Middle frontal gyrus (tissue), 1 donor: ENCODE data around the gene DRG1.
"Not testable (repeated sequence)": the region's sequence is repeated elsewhere in the genome, so short reads cannot be mapped to it uniquely, and the experiment has no call there.

Experiments used
- DNase-seq: peaks from one replicate; pipeline ENCODE4 v3.0.0-alpha.2; 2015; ENCODE audit warnings: low spot score; ENCODE audit errors: extremely low spot score

Gene DRG1, protein sequence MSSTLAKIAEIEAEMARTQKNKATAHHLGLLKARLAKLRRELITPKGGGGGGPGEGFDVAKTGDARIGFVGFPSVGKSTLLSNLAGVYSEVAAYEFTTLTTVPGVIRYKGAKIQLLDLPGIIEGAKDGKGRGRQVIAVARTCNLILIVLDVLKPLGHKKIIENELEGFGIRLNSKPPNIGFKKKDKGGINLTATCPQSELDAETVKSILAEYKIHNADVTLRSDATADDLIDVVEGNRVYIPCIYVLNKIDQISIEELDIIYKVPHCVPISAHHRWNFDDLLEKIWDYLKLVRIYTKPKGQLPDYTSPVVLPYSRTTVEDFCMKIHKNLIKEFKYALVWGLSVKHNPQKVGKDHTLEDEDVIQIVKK

GRCh38 chr22:31399211-31400022 is at the start of gene DRG1:
DRG1 (plus strand) TSS chr22:31399604; CDS start chr22:31399684, 80 bp downstream.
- DNase-seq: peak; percentile 96

DNA sequence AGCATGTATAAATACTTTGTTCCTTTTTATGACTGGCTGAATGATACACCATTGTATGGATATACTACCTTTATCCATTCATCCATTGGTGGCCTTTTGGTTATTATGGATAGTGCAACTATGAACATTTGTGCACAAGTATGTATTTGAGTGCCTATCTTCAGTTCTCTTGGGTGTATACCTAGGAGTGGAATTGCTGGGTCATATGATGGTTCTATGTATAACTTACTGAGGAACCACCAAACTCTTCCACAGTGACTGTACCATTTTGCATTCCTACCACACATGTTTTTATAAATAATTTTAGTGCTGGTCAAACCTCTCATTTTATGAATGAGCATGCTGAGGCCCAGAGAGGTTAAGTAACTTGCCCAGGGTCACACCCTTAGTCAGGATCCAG is 49.4 kb upstream of the DRG1 start:
- DNase-seq: no peak

- no peak for DNase-seq
These were observed 49.0 kb upstream of the DRG1 start for GRCh38 chr22:31350410-31350863.

GRCh38 chr22:31354515-31354914 is 44.9 kb upstream of the DRG1 start:
- no peak for DNase-seq

DNA sequence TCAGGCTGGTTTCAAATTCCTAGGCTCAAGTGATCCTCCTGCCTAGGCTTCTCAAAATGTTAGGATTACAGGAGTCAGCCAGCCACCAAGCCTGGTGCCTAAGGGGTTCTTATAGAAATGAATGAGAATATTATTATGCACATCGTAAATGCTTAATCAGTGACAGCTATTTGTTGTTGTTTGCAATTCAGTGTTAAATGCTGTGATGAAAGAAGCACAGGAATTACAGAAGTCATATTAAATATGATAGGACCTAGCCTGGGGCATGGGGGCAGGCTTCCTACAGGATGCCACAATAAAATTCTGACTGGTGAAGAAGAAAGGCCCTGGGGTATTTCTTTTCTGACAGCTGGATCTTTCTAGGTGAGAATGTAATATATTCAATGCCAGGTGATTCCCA is 39.4 kb upstream of the DRG1 start:
- DNase-seq: no peak

GRCh38 chr22:31361743-31362142 is 37.7 kb upstream of the DRG1 start:
- DNase-seq: no peak

DNA sequence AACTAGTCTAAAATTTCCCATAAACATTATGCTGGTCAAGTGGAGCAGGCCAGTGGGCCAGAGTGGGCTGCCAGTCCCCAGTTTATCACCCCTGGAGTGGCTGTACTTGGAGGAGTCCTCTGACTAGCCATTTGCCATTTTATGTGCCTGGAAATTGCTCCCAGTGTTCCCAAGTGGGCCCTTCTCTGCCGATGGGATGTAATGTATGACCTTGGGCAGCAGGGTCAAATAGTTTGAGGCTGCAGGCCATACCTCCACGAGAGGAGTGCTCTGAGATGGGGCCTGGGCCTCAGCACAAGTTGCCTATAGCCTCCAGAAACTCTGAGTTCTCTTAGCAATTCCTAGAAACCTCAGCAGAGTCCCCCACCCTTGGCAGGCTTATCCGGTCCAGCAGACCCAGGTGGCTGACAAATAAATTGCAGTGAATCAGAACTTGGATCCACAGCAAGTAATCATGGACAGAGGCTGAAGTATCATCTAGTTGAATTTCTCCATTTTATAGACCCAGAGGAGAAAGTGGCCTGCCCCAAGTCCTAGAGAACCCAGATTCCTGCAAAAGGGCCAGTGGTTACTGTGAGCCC is 35.4 kb upstream of the DRG1 start:
- DNase-seq: no peak

DNA sequence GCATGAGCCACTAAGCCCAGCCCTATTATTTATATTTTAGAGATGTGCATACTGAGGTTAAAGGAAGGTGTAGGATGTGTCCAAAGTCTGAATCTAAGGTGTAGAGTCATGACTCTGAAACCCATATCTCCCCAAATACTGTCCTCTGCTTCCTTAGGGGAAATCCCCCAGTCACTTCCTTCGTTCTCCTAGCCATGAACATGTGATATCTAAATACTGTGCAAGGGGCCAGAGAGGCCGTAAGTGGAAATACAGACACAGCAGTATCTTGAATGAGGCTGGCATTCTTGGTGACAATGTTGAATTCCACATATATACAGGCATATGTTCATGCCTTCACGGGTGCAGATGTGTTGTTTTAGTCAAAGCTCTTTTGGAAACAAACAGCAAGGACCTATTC is 32.0 kb upstream of the DRG1 start:
- no peak for DNase-seq

DNA sequence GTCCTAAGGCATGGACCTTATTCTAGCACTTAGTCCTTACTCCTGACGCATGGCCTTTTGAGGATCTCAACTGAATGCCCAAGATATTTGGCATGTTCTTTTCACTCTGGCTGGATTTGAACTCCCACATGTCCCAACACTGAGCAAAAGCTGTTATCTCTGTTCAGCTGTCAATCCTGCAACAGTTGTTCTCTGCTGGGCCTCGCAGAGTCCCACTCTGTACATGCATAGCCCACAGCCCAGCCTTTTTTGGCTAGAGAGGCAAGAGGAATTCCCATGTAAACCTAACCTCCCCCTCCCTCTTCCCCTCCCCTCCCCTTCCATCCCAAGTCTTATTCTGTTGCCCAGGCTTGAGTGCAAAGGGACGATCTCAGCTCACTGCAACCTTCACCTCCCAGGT is 21.8 kb upstream of the DRG1 start:
- DNase-seq: no peak

DNA sequence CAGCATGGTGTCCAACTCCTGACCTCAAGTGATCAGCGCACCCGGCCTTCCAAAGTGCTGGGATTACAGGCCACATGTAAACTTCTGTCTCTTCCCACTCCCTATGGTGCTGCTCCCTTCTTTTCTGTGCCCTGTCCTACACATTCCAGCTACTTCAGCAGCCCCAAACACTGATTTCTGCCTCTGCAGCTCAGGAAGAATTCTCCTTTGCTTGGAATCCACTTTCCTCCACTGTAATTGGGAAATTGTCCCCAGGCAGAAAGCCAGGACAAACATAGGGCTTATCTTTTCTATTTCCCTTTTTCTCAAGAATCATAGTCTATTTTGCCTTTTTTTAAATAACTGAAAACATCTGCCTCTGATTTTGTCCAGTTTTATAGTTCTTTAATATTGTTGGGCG is 21.3 kb upstream of the DRG1 start:
- no peak for DNase-seq

DNA sequence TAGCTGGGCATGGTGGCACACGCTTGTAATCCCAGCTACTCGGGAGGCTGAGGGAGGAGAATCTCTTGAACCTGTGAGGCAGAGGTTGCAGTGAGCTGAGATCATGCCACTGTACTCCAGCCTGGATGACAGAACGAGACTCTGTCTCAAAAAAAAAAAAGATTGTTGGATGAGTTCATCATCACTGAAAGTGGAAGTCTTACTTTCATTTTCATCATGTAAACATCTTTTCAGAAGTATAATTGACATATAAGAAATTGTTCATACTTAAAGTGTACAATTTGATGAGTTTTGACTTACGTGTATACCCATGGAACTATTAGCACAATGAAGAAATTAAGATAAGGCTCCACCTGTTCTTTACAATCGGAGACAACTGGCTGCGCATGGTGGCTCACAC is 20.8 kb upstream of the DRG1 start:
- DNase-seq: not testable (repeated sequence)

GRCh38 chr22:31393893-31394292 is 5.5 kb upstream of the DRG1 start:
- DNase-seq: no peak

GRCh38 chr22:31394326-31394725 is 5.1 kb upstream of the DRG1 start:
- DNase-seq: no peak

DNA sequence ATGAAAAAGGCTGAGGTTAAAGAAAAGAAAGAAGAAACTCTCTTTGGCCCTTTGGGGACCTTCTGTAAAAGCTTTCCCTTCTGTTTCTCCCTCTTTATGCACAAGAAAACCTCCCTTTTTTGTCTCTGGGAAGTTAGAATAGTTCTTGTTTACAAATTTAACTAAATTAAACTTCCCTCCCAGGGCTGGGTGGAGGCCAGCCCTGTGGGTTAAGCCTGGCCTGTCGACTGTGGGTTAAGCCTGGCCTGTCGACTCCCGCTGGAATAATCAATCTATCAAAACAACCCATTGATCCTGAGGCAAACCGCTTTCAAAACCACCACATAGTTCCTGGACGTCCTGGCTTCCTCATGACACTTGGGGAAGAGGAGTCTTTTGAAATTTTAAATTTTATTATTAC is 1.2 kb upstream of the DRG1 start:
- no peak for DNase-seq

DNA sequence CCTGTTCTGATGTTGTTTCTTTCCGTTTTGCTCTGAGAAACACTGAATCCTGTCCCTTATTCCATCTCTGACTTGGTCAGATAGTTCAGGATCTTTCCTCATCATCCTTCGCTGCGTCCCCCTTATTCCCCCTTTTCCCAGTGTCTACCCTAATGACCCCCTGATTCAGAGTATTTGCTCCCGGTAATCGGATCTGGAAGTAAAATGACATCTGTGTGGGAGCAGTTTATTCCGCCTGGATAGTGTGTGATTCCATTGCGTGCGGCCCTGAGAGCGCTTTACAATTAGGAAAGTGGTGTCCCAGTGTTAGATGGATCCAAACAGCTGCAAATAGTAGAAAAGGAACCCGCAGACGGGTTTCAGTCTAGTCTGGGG is 606 bp downstream of the DRG1 start:
- no peak for DNase-seq

GRCh38 chr22:31402350-31402749 is 2.9 kb downstream of the DRG1 start:
- DNase-seq: not testable (repeated sequence)

DNA sequence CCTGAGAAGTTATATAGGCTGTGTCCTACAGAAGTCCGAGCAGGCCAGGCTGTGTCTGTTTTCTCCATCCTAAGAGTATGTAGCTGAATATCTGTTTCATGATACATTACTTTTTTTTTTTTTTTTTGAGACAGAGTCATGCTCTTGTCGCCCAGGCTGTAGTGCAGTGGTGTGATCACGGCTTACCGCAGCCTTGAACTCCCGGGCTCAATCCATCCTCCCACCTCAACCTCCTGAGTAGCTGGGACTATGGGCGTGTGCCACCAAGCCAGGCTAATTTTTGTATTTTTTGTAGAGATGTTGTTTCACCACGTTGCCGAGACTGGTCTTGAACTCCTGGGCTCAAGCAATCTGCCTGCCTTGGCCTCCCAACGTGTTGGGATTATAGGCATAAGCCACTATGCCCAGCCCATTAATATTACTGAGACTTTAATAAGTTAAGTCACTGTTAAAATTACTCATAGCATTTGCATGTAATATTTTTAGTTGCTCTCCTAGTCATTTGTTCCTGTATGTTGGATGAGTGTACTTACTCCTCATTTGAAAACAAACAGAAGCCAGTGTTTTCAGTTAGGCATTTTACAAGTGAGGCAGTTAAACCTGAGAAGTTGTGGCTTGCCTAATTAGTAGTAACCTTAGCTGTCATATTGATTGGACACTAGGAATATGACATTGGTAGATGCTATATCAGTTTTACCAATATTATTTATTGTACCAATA is 26.1 kb downstream of the DRG1 start:
- no peak for DNase-seq

DNA sequence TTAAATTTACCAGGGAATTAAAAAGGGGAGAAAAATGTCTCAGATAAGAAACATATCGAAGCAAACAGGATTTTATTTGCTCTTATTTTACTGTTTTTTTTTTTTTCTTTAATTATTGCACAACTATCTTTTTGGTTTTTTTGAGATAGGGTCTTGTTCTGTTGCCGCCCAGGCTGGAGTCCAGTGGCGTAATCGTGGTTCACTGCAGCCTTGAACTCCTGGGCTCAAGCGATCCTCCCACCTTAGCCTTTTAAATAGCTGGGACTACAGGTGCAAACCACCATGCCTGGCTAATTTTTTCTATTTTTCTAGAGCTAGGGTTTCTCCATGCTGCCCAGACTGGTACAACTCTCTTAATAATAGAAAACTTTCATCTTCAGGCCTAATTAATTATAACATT is 32.5 kb downstream of the DRG1 start:
- DNase-seq: no peak

DNA sequence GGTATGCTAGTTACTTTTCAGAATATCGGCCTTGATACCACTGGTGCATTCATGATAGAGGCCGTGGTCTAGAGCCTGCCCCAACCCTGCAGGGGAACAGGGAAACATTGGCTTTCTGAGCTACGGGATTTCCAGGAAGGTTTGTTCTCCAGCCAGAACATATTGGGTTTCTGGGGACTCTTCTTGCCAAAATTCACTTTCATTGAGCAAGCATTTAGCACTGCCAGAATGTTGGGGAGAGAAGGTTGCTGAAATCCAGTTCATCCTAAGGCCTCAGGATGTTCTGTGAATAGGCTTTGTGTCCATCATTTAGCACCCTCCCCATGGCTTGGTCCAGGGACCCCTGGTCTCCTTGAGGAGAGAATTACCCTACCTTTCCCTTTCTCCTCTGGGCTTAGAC is 36.7 kb downstream of the DRG1 start:
- DNase-seq: no peak

DNA sequence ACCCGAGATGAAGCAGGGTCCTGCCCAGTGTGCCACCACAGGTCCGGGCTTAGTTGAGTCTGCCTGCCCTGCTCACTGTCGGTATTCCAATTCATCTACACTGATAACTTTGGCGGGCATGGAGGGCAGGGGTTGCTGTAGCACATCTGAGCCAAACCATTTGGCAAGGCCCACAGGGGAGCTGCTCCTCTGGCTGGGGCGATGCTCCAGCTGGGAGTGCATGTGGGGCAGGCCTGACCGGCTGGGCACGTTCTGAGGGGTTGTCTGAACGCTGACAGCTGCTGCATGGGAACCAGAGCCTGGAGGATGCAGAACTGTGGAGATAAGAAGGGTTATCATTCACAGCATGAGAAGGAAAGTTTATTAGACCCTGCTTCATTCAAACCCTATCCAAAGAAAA is 40.4 kb downstream of the DRG1 start:
- no peak for DNase-seq

GRCh38 chr22:31440681-31441080 is 41.3 kb downstream of the DRG1 start:
- DNase-seq: no peak

- DNase-seq: no peak
These were observed 42.2 kb downstream of the DRG1 start for GRCh38 chr22:31441652-31442051.
